ENCODE data around the gene ROR2. TPM values are rescaled to one million over a fixed set of nuclear protein-coding genes. Genes with fewer than 3 reads are reported as not detected.

Gene ROR2
- total and polyA plus RNA-seq, 4 donors: 0.13 to 0.84 (median 0.52) TPM

DNA sequence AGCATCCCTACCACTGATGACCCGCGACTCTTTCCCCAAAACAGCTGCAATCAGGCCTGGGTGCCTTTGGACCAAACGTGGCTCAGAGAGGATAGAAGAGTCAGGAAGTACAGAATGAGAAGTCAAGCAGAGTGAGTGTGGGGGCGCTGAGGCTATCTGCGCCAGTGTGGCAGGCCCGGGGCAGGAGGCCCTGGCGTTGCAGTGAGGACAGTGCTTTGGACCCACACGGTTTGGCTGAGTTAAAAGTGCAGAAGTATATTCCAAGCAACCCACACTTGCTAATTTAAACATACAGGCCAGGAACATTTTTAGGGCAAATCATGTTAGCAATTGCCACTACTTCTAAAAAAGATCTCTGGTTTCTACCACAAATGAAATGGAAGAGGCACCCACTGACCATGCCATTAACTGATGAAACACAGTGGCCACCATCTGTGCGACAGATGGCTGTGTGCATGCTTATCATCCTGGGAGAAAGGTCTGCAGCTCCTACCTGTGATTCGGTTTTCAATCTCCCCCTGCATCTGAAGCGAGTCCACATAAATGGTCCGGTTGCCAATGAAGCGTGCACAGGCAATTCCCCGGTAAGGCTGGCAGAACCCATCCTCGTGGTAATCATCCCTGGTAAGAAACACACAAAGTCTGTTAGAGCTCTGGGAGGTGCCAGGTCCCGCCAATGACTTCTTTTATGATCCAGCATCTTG is 213.0 kb downstream of the ROR2 start:
- Histone ChIP-seq H3K9me3 (ENCODE audit: control insufficient read depth in 4 of 4, low read length in 3 of 4) (no peaks in the 10 kb centered on the region), H3K36me3 (ENCODE audit: control insufficient read depth in 4 of 4, insufficient read depth in 3 of 4, low read depth in 1 of 4, low read length in 3 of 4) (no peaks in the 10 kb centered on the region), H3K27ac (ENCODE audit: low read depth in 1 of 2, low read length in 2 of 2) (no peak overlapping the region), H3K4me1 (ENCODE audit: control insufficient read depth in 4 of 4, insufficient read depth in 4 of 4, low read length in 3 of 4) (no peaks in the 10 kb centered on the region), H3K9ac (ENCODE audit: low read depth in 1 of 2, low read length in 2 of 2) (no peak overlapping the region), H3K4me3 (ENCODE audit: low read depth in 1 of 3, low read length in 3 of 3) (no peak overlapping the region), H3K27me3 (ENCODE audit: control insufficient read depth in 4 of 4, insufficient read depth in 4 of 4, low read length in 3 of 4) (no peaks in the 10 kb centered on the region)
- 79% methylated on average over 16 of the region's 16 CpGs for WGBS
- no peak for TF ChIP-seq RAD21 (IDR thresholded peaks at IDR 0.05)
- no peak for TF ChIP-seq HNF4A (conservative IDR thresholded peaks at IDR 0.05)
- no peak for DNase-seq (ENCODE audit: low spot score)

DNA sequence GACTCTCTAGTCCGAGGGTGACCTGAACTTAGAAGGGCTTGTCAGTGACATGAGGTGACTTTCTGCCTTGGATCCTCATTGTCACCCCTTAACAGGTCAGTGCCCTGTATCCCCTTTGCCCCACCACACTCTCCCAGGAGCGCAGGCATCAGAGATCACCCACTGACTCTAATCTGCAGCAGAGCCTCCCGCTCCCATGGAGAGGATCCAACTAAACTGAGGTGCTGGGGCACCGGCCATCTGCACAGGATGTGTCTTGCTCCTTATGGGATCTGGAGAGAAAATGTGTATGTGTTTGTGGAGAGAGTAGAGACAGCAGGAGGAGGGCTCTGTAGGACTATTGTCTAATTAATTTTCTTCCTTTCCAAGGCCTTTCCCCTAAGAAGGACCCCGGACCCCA is 213.7 kb downstream of the ROR2 start:
- TF ChIP-seq HNF4A (conservative IDR thresholded peaks at IDR 0.05): no peak
- no peak for TF ChIP-seq TAF1 (conservative IDR thresholded peaks at IDR 0.05)
- no peak for TF ChIP-seq RAD21 (IDR thresholded peaks at IDR 0.05)
- TF ChIP-seq FOXA1 (IDR thresholded peaks at IDR 0.05): no peak
- no peak for TF ChIP-seq NR2F2 (IDR thresholded peaks at IDR 0.05)
- no peak for TF ChIP-seq YY1 (IDR thresholded peaks at IDR 0.05)
- no peak for TF ChIP-seq JUND (IDR thresholded peaks at IDR 0.05)
- TF ChIP-seq GABPA (IDR thresholded peaks at IDR 0.05 in 1 of 2, conservative IDR thresholded peaks at IDR 0.05 in 1 of 2): no peak
- TF ChIP-seq ZBTB33 (IDR thresholded peaks at IDR 0.05): no peak
- TF ChIP-seq MAX (IDR thresholded peaks at IDR 0.05): no peak
- no peak for TF ChIP-seq FOXA2 (IDR thresholded peaks at IDR 0.05)
- TF ChIP-seq, protein P1, sequence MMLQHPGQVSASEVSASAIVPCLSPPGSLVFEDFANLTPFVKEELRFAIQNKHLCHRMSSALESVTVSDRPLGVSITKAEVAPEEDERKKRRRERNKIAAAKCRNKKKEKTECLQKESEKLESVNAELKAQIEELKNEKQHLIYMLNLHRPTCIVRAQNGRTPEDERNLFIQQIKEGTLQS (IDR thresholded peaks at IDR 0.05): no peak
- no peak for TF ChIP-seq CTCF (IDR thresholded peaks at IDR 0.05; ENCODE audit: low read depth, low read length, missing input control)
- no peak for TF ChIP-seq EGR1 (IDR thresholded peaks at IDR 0.05; ENCODE audit: low read depth in 2 of 2)
- no peak for TF ChIP-seq HNF4G (IDR thresholded peaks at IDR 0.05)
- no peak for TF ChIP-seq RXRA (IDR thresholded peaks at IDR 0.05)
- TF ChIP-seq REST (IDR thresholded peaks at IDR 0.05): no peak
- H3K9ac ChIP-seq (ENCODE audit: low read depth in 1 of 2, low read length in 2 of 2): no peak overlapping the region
- H3K27ac ChIP-seq (ENCODE audit: low read depth in 1 of 2, low read length in 2 of 2): no peak overlapping the region
- 80% methylated on average over 5 of the region's 5 CpGs for WGBS
- H3K9me3 ChIP-seq (ENCODE audit: control insufficient read depth in 4 of 4, low read length in 3 of 4): no peaks in the 10 kb centered on the region
- H3K27me3 ChIP-seq (ENCODE audit: control insufficient read depth in 4 of 4, insufficient read depth in 4 of 4, low read length in 3 of 4): no peaks in the 10 kb centered on the region
- H3K4me1 ChIP-seq (ENCODE audit: control insufficient read depth in 4 of 4, insufficient read depth in 4 of 4, low read length in 3 of 4): no peaks in the 10 kb centered on the region
- H3K4me3 ChIP-seq (ENCODE audit: low read depth in 1 of 3, low read length in 3 of 3): no peak overlapping the region
- no peaks in the 10 kb centered on the region for H3K36me3 ChIP-seq (ENCODE audit: control insufficient read depth in 4 of 4, insufficient read depth in 3 of 4, low read depth in 1 of 4, low read length in 3 of 4)
- DNase-seq (ENCODE audit: low spot score): no peak

Data from liver (tissue), 9 donors.